OCI-LY3 (cell line): ENCODE results near the gene TYW1.
"Not testable (repeated sequence)": the region's sequence is repeated elsewhere in the genome, so short reads cannot be mapped to it uniquely, and the experiment has no call there.

ENCODE experiments used
- CTCF ChIP-seq: fragments of 200-600, 300-600 bp; sonication (generic); IDR thresholded peaks from 2 replicates; pipeline ENCODE4 v1.5.1; 2014; ENCODE audit warnings: antibody characterized with exemption, low read length, low read depth
- EZH2phosphoT487 ChIP-seq: fragments of 200-600 bp; shearing (Covaris generic); IDR thresholded peaks from 2 replicates; pipeline ENCODE4 v1.6.1; 2018; ENCODE audit warnings: antibody characterized with exemption, mixed run types, low read depth

- not testable (repeated sequence) for TF ChIP-seq CTCF, EZH2phosphoT487
Observed at GRCh38 chr7:67009677-67010076, 13.0 kb downstream of the TYW1 start.
